Mucosa of descending colon (tissue), 3 donors: ENCODE results near the gene S100A2. TPM values are rescaled to one million over a fixed set of nuclear protein-coding genes. Genes with fewer than 3 reads are reported as not detected.

Experiments used
- ATAC-seq: fragments of 200-7000 bp; cut with Tn5 transposase; one replicate; pipeline ENCODE4 v1.9.1; 2020; ENCODE audit warnings: mild to moderate bottlenecking, moderate library complexity
- DNase-seq, 3 donors: peaks; one replicate each; pipeline ENCODE4 v3.0.0-alpha.2; 2020
- H3K36me3 ChIP-seq: fragments of 200-600 bp; one replicate; pipeline ENCODE4 v1.8.0; 2021; ENCODE audit warnings: low read depth, mild to moderate bottlenecking
- H3K4me1 ChIP-seq: fragments of 200-600 bp; one replicate; pipeline ENCODE4 v1.8.0; 2021; ENCODE audit warnings: low read depth, mild to moderate bottlenecking
- H3K4me3 ChIP-seq: fragments of 200-600 bp; one replicate; pipeline ENCODE4 v1.8.0; 2021; ENCODE audit warnings: mild to moderate bottlenecking
- H3K9me3 ChIP-seq: fragments of 200-600 bp; one replicate; pipeline ENCODE4 v1.8.0; 2021; ENCODE audit warnings: mild to moderate bottlenecking
- intact Hi-C, 2 donors: fragments of 100-400 bp; cut with DNase I in 1 of 2; cut with micrococcal nuclease in 1 of 2; formaldehyde crosslinking; loops; one replicate each; pipeline versions ENCODE4 v1.11.0 to v1.11.1; 2022; cut with DNase I, micrococcal nuclease
- total RNA-seq, 3 donors: library from RNA; stranded (reverse); fragmentation: NEBNext Ultra II Directional in 2 of 3; extraction: Animal tissue kit (Norgen Biotek cat#: 25700) in 2 of 3; gene quantifications; one replicate each; pipeline versions ENCODE4 v1.2.1 to v1.2.4, GENCODE V29; 2021 to 2023
- TF ChIP-seq, protein P1 (sequence below): fragments of 200-600 bp; IDR thresholded peaks from one replicate; pipeline ENCODE4 v1.8.0; 2022; ENCODE audit warnings: antibody characterized with exemption, mild to moderate bottlenecking
- donor health status: DM: no; HTN: no; CAD: no; lungs with moderate emphysema.
- donor health status: DM: no; HTN: no; CAD: no.
- donor health status: DM: no; HTN: yes; CAD: no.

The S100A2 gene
- total RNA-seq, 3 donors from 2014 or later = 1.3 to 1.9 TPM; not detected in 1

- Histone ChIP-seq H3K36me3 (no peaks in the 10 kb centered on the region), H3K4me1 (peaks cover 43% of the 10 kb centered on the region), H3K9me3 (no peaks in the 10 kb centered on the region), H3K4me3 (peak within 1 kb of the TSS; percentile 63)
- peak; percentile 90 to 94 (median 92) for DNase-seq
- TF ChIP-seq, protein P1, sequence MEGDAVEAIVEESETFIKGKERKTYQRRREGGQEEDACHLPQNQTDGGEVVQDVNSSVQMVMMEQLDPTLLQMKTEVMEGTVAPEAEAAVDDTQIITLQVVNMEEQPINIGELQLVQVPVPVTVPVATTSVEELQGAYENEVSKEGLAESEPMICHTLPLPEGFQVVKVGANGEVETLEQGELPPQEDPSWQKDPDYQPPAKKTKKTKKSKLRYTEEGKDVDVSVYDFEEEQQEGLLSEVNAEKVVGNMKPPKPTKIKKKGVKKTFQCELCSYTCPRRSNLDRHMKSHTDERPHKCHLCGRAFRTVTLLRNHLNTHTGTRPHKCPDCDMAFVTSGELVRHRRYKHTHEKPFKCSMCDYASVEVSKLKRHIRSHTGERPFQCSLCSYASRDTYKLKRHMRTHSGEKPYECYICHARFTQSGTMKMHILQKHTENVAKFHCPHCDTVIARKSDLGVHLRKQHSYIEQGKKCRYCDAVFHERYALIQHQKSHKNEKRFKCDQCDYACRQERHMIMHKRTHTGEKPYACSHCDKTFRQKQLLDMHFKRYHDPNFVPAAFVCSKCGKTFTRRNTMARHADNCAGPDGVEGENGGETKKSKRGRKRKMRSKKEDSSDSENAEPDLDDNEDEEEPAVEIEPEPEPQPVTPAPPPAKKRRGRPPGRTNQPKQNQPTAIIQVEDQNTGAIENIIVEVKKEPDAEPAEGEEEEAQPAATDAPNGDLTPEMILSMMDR = no peak
- ATAC-seq = peak; percentile 65
- intact Hi-C loops = no loop called here
These were observed 47.2 kb upstream of the S100A2 start, which contains the start of gene S100A16 for GRCh38 chr1:153612755-153613331. S100A16 (minus strand) TSS chr1:153613137; CDS start chr1:153608151, 4,986 bp downstream.

- peaks cover 37% of the 10 kb centered on the region for H3K4me1 ChIP-seq
- DNase-seq = peak in 1 of 3 donors; percentile 59
- ATAC-seq = no peak
- no peaks in the 10 kb centered on the region for H3K36me3 ChIP-seq
- TF ChIP-seq, protein P1 = no peak
- H3K4me3 ChIP-seq = peak overlapping the region; percentile 63
- no peaks in the 10 kb centered on the region for H3K9me3 ChIP-seq
- intact Hi-C loops = no loop called here
These were observed 46.6 kb upstream of the S100A2 start for GRCh38 chr1:153612111-153612754.

- H3K36me3 ChIP-seq = no peaks in the 10 kb centered on the region
- peaks cover 36% of the 10 kb centered on the region for H3K4me1 ChIP-seq
- no peaks in the 10 kb centered on the region for H3K9me3 ChIP-seq
- no peak for ATAC-seq
- intact Hi-C loops = no loop called here
- TF ChIP-seq, protein P1 = no peak
- no peak for DNase-seq
- no peak overlapping the region for H3K4me3 ChIP-seq
These were observed 45.7 kb upstream of the S100A2 start for GRCh38 chr1:153611356-153611755.

GRCh38 chr1:153610811-153611301, 45.2 kb upstream of the S100A2 start:
- Histone ChIP-seq H3K36me3 (no peaks in the 10 kb centered on the region), H3K4me3 (no peak overlapping the region), H3K4me1 (peaks cover 36% of the 10 kb centered on the region), H3K9me3 (no peaks in the 10 kb centered on the region)
- DNase-seq = no peak
- TF ChIP-seq, protein P1 = no peak
- intact Hi-C loops = no loop called here
- no peak for ATAC-seq

- Histone ChIP-seq H3K4me3 (no peak overlapping the region), H3K36me3 (no peaks in the 10 kb centered on the region), H3K4me1 (peaks cover 36% of the 10 kb centered on the region), H3K9me3 (no peaks in the 10 kb centered on the region)
- TF ChIP-seq, protein P1 = no peak
- DNase-seq = no peak
- no peak for ATAC-seq
- intact Hi-C loops = no loop called here
These were observed 44.7 kb upstream of the S100A2 start for GRCh38 chr1:153610334-153610733.
